Measurements from ENCODE around the gene OR14A2. TPM values are rescaled to one million over a fixed set of nuclear protein-coding genes. Genes with fewer than 3 reads are reported as not detected.

Gene OR14A2
- not detected in 5 replicates for total RNA-seq (2022; extraction: Qiagen RNA extraction)

GRCh38 chr1:247748041-247748440 is at the start of gene OR14A2:
Gene OR14A2, minus strand, starts transcription at chr1:247748141.

DNA sequence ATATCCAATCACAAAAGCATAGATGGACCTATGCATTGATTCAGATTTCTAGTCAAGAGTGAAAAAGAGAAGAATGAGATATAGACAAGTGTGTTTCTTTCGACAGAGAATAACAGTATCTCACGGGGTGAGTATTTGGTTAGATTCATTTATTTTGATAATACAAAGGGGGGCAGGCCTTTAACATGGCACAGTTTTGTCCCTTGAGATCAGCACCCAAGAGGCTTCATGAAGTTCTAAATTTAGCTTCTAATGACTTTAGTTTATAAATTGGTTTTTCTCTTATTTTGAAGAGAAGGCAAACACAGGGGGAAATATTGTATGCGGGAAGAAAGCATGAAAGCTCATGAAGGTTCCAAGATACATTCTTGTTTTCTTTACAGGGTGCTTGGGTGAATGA is 12.5 kb upstream of the OR14A2 start, which contains the start of gene OR1C1:
OR1C1 (minus strand) TSS at position 101 of the 400 bp plus-strand sequence. CDS start 2,150 bp downstream, outside the sequence.

GRCh38 chr1:247738315-247738714 is 9.6 kb downstream of the OR14A2 start, which contains the start of gene OR14K1:
Gene OR14K1, plus strand, starts transcription at chr1:247738615. Its CDS starts 0 bp downstream, at chr1:247738615.

DNA sequence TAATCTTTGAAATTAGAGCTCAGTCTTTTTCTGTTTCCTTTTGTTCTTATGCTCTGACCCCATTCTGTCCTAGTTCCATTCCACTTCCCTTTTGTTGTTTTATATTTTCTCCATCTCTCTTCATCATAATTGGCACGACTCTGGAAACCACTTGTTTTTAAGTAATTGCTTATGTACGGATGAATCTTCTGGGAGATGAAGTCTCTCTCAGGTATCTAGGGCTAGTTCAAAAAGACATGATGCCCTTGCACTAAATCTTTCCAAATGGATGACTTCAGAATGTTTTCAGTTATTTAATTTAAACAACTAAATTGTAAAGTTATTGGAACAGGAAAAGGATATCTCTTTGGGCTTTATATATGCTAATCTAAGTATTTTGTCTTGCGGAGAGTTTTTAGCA is 31.4 kb downstream of the OR14A2 start, which contains the start of gene OR6F1:
OR6F1 (minus strand) TSS at position 101 of the 400 bp plus-strand sequence. CDS start 3,891 bp downstream, outside the sequence.

DNA sequence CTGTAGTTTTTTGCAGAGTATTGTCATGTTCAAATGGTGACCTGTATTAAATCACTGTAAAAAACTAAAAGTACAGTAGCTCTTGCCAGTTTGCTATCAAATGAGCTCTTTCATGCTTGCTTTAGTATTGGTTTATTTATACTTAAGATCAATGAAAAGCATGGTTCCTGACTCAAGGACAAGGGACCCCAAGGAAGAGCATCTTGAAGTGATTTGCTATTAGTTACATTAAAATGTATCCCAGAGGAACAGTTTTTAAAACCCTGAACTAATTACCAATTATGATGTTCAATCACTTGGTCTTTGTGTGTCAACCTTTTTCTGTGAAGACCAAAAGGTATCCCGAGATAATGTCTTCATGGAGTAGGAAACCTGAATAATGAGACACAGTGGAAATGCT is 68.3 kb downstream of the OR14A2 start, which contains the start of gene OR13G1:
OR13G1 (minus strand) TSS at position 101 of the 400 bp plus-strand sequence. CDS start 6,698 bp downstream, outside the sequence.

Other genes with a start within 250 kb of the OR14A2 start
- not detected in 5 replicates for gene OR2C3, start 211.7 kb downstream of the OR14A2 start, total RNA-seq (2022; extraction: Qiagen RNA extraction)
- not detected in 5 replicates for gene GCSAML, start 199.0 kb downstream of the OR14A2 start, total RNA-seq (2022; extraction: Qiagen RNA extraction)
- gene OR2G2, start 159.8 kb downstream of the OR14A2 start, total RNA-seq (2022; extraction: Qiagen RNA extraction): not detected in 5 replicates
- not detected in 5 replicates for gene OR2G3, start 142.6 kb downstream of the OR14A2 start, total RNA-seq (2022; extraction: Qiagen RNA extraction)
- not detected in 5 replicates for gene OR13G1, start 68.4 kb downstream of the OR14A2 start, total RNA-seq (2022; extraction: Qiagen RNA extraction)
- not detected in 5 replicates for gene OR6F1, start 31.5 kb downstream of the OR14A2 start, total RNA-seq (2022; extraction: Qiagen RNA extraction)
- not detected in 5 replicates for gene OR14K1, start 9.5 kb downstream of the OR14A2 start, total RNA-seq (2022; extraction: Qiagen RNA extraction)
- not detected in 5 replicates for gene OR1C1, start 12.4 kb upstream of the OR14A2 start, total RNA-seq (2022; extraction: Qiagen RNA extraction)
- gene OR14A16, start 76.0 kb upstream of the OR14A2 start, total RNA-seq (2022; extraction: Qiagen RNA extraction): not detected in 5 replicates
- not detected in 5 replicates for gene OR11L1, start 93.8 kb upstream of the OR14A2 start, total RNA-seq (2022; extraction: Qiagen RNA extraction)
- gene TRIM58, start 109.0 kb upstream of the OR14A2 start, total RNA-seq (2022; extraction: Qiagen RNA extraction): not detected in 5 replicates
- gene OR2W3, start 147.4 kb upstream of the OR14A2 start, total RNA-seq (2022; extraction: Qiagen RNA extraction): not detected in 5 replicates
- not detected in 5 replicates for gene OR2T8, start 172.1 kb upstream of the OR14A2 start, total RNA-seq (2022; extraction: Qiagen RNA extraction)
- not detected in 5 replicates for gene OR2AJ1, start 176.7 kb upstream of the OR14A2 start, total RNA-seq (2022; extraction: Qiagen RNA extraction)
- gene OR2L8, start 200.7 kb upstream of the OR14A2 start, total RNA-seq (2022; extraction: Qiagen RNA extraction): not detected in 5 replicates
- gene OR2AK2, start 217.1 kb upstream of the OR14A2 start, total RNA-seq (2022; extraction: Qiagen RNA extraction): not detected in 5 replicates

Measured in A549 treated with CORT108297 at 1 μM for 4 hours (cell line).